Body of pancreas (tissue), 4 donors: ENCODE data around the gene GLYATL1.

Experiments used
- CTCF ChIP-seq, 7 experiments: fragments of 450-650 bp in 4 of 7; fragments of 200-600 bp in 3 of 7; sonication (generic) in 3 of 7; IDR thresholded peaks; one replicate each; pipeline ENCODE4 v1.5.1; 2016 to 2019; ENCODE audit warnings: antibody characterized with exemption in 7 of 7
- POLR2A ChIP-seq, 3 donors: fragments of 450-650 bp; IDR thresholded peaks; one replicate each; pipeline ENCODE4 v1.6.1; 2016; ENCODE audit warnings: antibody characterized with exemption in 3 of 3, mild to moderate bottlenecking in 2 of 3

- no peak for TF ChIP-seq CTCF (IDR thresholded peaks at IDR 0.05)
- no peak for TF ChIP-seq POLR2A (IDR thresholded peaks at IDR 0.05)
Measured at GRCh38 chr11:58907780-58908179, 31.5 kb upstream of the GLYATL1 start.
